Adipocyte (in vitro differentiated cells): Measurements from ENCODE around the gene DOK4.

Experiments used
- DNase-seq: peaks from one replicate; pipeline ENCODE4 v3.0.0-alpha.2; 2015; ENCODE audit warnings: low read depth
- H3K27me3 ChIP-seq: replicated peaks from 2 replicates; pipeline ENCODE4 v1.7.0; 2013; ENCODE audit warnings: mild to moderate bottlenecking, low read length, moderate library complexity; ENCODE audit not compliant: control insufficient read depth, insufficient read depth
- H3K36me3 ChIP-seq: 2 replicates; pipeline ENCODE4 v1.7.0; 2013; ENCODE audit warnings: low read length, mild to moderate bottlenecking, moderate library complexity; ENCODE audit not compliant: control insufficient read depth, insufficient read depth, severe bottlenecking
- H3K4me1 ChIP-seq: 2 replicates; pipeline ENCODE4 v1.7.0; 2013; ENCODE audit warnings: mild to moderate bottlenecking, low read length, moderate library complexity; ENCODE audit not compliant: control insufficient read depth, insufficient read depth
- H3K4me3 ChIP-seq: 2 replicates; pipeline ENCODE4 v1.7.0; 2013; ENCODE audit warnings: mild to moderate bottlenecking, low read length, moderate library complexity
- H3K9ac ChIP-seq: 2 replicates; pipeline ENCODE4 v1.7.0; 2013; ENCODE audit warnings: mild to moderate bottlenecking, low read length, moderate library complexity
- H3K9me3 ChIP-seq: 2 replicates; pipeline ENCODE4 v1.7.0; 2013; ENCODE audit warnings: mild to moderate bottlenecking, low read length, moderate library complexity; ENCODE audit not compliant: control insufficient read depth

Gene DOK4

GRCh38 chr16:57485916-57486857 is at the start of gene DOK4:
Gene DOK4 (minus strand): TSS chr16:57486493. CDS start chr16:57479507, 6,986 bp downstream.
- DNase-seq, result peak; percentile 93
- Histone ChIP-seq H3K4me3 (peak within 1 kb of the TSS; percentile 87), H3K4me1 (peaks cover 13% of the 10 kb centered on the region), H3K27me3 (no peaks in the 10 kb centered on the region), H3K9ac (peak within 1 kb of the TSS; percentile 88), H3K36me3 (no peaks in the 10 kb centered on the region), H3K9me3 (no peaks in the 10 kb centered on the region)

GRCh38 chr16:57535680-57536305 is 49.5 kb upstream of the DOK4 start:
- Histone ChIP-seq H3K36me3 (no peaks in the 10 kb centered on the region), H3K9ac (peak overlapping the region; percentile 88), H3K4me1 (peaks cover 10% of the 10 kb centered on the region), H3K9me3 (no peaks in the 10 kb centered on the region), H3K27me3 (peaks cover 6% of the 10 kb centered on the region), H3K4me3 (peak overlapping the region; percentile 96)
- peak; percentile 96 for DNase-seq

GRCh38 chr16:57534881-57535658 is 48.8 kb upstream of the DOK4 start:
- Histone ChIP-seq H3K4me3 (peak overlapping the region; percentile 96), H3K27me3 (no peaks in the 10 kb centered on the region), H3K4me1 (peaks cover 10% of the 10 kb centered on the region), H3K36me3 (no peaks in the 10 kb centered on the region), H3K9ac (peak overlapping the region; percentile 88), H3K9me3 (no peaks in the 10 kb centered on the region)
- no peak for DNase-seq

DNA sequence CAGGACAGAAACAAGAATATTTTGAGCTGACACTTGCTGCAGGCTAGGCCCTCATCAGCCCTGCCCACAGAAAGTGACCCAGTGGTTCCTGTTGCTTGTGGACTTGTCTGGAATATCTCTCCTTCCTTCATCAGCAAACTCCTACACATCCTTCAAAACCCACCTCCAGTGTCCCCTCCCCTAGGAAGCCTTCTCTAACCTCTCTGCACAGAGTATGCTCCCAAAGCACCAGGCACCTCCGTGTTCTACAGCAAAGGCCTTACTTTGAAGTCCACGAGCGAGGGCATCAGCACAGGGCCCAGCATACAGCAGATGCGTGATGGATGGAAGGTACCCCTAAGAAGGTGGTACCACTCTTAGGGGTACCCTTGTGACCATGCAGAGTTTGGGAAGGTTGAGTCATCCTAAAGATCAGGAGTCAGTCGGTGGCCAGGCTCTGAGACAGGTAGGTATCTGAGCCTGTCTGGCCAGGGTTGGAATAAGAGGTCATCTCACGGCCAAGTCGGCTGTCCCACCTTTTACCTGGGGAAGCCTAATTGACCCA is 48.1 kb upstream of the DOK4 start:
- no peaks in the 10 kb centered on the region for H3K36me3 ChIP-seq
- no peaks in the 10 kb centered on the region for H3K27me3 ChIP-seq
- no peak overlapping the region for H3K9ac ChIP-seq
- DNase-seq, result no peak
- H3K4me1 ChIP-seq, result peaks cover 10% of the 10 kb centered on the region
- no peak overlapping the region for H3K4me3 ChIP-seq
- H3K9me3 ChIP-seq, result no peaks in the 10 kb centered on the region

DNA sequence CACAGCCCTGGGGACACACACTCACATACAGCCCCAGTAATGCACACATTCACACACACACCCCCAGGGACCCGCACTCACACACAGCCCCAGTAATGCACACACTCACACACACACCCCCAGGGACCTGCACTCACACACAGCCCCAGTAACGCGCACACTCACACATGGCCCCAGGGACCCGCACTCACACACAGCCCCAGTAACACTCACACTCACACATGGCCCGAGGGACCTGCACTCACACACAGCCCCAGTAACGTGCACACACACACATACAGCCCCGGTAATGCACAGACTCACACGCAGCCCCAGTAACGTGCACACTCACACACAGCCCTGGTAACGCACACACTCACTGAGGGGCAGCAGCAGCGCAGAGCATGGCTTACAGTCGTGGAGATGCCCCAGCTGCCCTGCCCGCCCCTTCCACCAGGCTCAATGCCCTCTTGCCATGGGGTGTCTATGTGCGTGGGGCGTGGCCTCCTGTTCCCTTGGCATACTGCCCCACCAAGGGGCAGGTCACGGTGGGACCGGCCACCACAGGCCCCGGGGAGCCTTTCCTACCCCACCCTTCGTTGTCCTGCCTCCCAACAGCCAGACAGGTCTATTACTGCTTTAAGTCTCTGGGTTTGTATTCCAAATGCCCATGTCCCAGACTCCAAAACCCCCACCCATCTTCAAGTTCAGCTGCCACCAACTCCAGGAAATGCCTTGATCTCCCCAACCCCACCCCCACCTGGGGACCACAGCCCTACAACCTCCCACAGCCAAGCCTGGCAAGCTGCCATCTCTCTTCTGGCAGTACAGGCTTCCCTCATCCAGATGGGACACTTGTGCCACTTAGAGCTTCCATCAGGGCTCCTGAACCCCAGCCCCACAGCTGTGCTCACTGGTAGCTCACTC is 47.4 kb upstream of the DOK4 start:
- Histone ChIP-seq H3K9ac (no peak overlapping the region), H3K4me3 (no peak overlapping the region), H3K36me3 (no peaks in the 10 kb centered on the region), H3K9me3 (no peaks in the 10 kb centered on the region), H3K4me1 (peaks cover 10% of the 10 kb centered on the region), H3K27me3 (no peaks in the 10 kb centered on the region)
- DNase-seq, result peak; percentile 38

DNA sequence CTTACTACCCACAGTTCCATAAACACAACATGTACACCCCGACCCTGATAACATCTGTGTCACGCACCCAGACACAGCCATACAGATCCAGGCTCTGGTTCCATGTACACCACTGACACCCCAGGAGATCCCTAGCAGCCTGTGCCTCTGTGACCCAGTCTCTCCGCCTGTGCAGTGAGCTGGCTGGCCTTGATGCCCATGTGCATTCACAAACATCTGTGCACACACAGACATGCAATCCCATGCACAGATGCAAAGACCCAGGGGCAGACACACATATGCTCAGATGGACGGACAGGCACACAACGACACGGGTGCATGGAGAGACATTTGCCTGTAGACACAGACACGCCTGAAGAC is 46.0 kb upstream of the DOK4 start:
- no peaks in the 10 kb centered on the region for H3K36me3 ChIP-seq
- H3K4me1 ChIP-seq, result peaks cover 10% of the 10 kb centered on the region
- DNase-seq, result no peak
- no peaks in the 10 kb centered on the region for H3K27me3 ChIP-seq
- no peak overlapping the region for H3K9ac ChIP-seq
- H3K9me3 ChIP-seq, result no peaks in the 10 kb centered on the region
- H3K4me3 ChIP-seq, result no peak overlapping the region

GRCh38 chr16:57531635-57532265 is 45.5 kb upstream of the DOK4 start:
- Histone ChIP-seq H3K4me1 (peaks cover 5% of the 10 kb centered on the region), H3K4me3 (no peak overlapping the region), H3K9ac (no peak overlapping the region), H3K36me3 (no peaks in the 10 kb centered on the region), H3K9me3 (no peaks in the 10 kb centered on the region), H3K27me3 (no peaks in the 10 kb centered on the region)
- DNase-seq, result no peak

- Histone ChIP-seq H3K36me3 (no peaks in the 10 kb centered on the region), H3K27me3 (no peaks in the 10 kb centered on the region), H3K9ac (no peak overlapping the region), H3K9me3 (no peaks in the 10 kb centered on the region), H3K4me1 (peaks cover 3% of the 10 kb centered on the region), H3K4me3 (no peak overlapping the region)
- DNase-seq, result no peak
These were observed 44.9 kb upstream of the DOK4 start for GRCh38 chr16:57531253-57531575.

DNA sequence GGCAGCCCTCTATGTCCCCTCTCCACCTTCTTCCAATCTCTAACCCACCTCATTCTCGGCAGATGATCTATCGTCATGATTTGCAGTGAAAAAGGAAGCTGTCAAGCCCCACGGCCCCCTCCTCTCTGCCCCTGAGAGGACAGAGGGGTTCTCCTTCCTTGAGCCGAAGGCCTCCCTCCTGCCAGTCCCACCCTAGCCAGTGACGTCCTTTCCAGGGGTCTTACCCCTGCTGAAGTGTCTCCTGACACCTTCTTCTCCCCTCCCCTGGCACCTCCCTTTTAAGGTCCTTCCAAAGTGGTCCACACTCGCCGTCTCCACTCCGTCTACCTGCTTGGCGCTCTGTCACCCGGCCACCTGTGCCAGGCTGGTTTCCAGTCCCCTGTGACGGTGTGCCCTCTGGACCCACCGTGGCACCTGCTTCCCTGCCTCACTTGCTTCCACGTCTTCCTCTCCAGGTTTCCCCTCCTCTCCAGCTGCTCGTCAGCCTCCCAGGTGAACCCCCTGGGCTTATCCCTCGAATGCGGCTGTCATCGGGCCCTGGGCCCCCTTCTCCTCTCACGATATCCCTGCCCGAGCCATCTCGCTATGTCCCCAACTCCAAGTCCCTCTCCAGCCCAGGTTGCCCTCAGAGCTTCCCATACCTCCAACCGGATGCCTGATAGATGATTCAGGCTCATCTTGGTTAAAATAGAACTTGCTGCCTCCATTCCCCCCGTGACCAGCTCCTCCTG is 44.4 kb upstream of the DOK4 start:
- Histone ChIP-seq H3K4me3 (no peak overlapping the region), H3K4me1 (peaks cover 3% of the 10 kb centered on the region), H3K27me3 (no peaks in the 10 kb centered on the region), H3K9ac (no peak overlapping the region), H3K36me3 (no peaks in the 10 kb centered on the region), H3K9me3 (no peaks in the 10 kb centered on the region)
- DNase-seq, result no peak

DNA sequence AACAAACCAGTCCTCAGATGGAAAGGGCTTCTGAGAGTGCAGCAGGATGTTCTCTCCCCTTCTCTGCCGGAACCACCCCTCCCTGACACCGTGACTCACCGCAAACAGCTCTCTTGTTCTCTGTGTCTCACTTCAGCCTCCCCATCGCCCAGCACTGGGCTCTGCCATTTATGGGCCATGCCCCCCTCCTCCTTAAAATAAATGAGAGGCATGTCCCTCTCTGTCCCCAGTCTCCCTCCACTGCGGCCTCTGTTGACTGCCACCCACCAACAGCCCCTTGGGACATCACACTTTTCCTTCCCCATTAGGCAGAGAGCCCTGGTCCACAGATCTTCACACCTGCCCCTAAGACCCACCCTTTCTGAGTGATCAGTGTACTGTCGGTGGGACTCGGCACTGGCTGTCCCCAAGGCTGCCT is 43.8 kb upstream of the DOK4 start:
- Histone ChIP-seq H3K9ac (no peak overlapping the region), H3K4me1 (peaks cover 3% of the 10 kb centered on the region), H3K27me3 (no peaks in the 10 kb centered on the region), H3K4me3 (no peak overlapping the region), H3K9me3 (no peaks in the 10 kb centered on the region), H3K36me3 (no peaks in the 10 kb centered on the region)
- DNase-seq, result peak; percentile 46
